Putamen (tissue), 1 donor: ENCODE measurements around the gene WDR74.
"Not testable (repeated sequence)": the region's sequence is repeated elsewhere in the genome, so short reads cannot be mapped to it uniquely, and the experiment has no call there.

ENCODE experiments used
- DNase-seq: peaks from one replicate; pipeline ENCODE4 v3.0.0-alpha.2; 2016; ENCODE audit warnings: low spot score

Gene WDR74

GRCh38 chr11:62839050-62839945 lies at the start of gene WDR74:
WDR74 (minus strand) TSS chr11:62839590; CDS start chr11:62839570, 20 bp downstream.
- peak; percentile 96 for DNase-seq

DNA sequence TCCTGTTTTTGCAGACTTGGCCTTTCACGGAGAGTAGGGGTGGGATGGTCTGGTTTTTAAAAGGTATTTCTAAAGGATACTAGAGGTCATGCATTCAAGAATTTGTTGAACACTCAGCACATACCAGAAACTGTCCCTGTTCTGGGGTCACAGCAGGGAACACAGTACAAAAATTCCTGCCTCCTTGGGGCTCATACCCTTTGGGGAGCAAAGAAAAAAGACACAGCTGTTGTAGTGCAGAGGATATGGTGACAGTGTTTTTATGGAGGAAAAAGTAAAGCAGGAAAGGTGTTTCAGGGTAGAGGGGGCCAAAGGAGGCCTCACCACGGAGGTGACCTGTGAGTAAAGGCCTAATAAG lies 49.7 kb upstream of the WDR74 start:
- no peak for DNase-seq

DNA sequence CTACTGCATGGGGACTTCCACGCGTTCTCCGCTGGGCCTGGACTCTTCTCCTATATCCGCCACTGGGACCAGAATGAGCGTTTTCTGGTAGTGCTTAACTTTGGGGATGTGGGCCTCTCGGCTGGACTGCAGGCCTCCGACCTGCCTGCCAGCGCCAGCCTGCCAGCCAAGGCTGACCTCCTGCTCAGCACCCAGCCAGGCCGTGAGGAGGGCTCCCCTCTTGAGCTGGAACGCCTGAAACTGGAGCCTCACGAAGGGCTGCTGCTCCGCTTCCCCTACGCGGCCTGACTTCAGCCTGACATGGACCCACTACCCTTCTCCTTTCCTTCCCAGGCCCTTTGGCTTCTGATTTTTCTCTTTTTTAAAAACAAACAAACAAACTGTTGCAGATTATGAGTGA lies 49.0 kb upstream of the WDR74 start:
- no peak for DNase-seq

- DNase-seq, result no peak
These were observed 45.9 kb upstream of the WDR74 start for GRCh38 chr11:62885137-62885750.

- no peak for DNase-seq
These were observed 44.3 kb upstream of the WDR74 start for GRCh38 chr11:62883673-62884072.

DNA sequence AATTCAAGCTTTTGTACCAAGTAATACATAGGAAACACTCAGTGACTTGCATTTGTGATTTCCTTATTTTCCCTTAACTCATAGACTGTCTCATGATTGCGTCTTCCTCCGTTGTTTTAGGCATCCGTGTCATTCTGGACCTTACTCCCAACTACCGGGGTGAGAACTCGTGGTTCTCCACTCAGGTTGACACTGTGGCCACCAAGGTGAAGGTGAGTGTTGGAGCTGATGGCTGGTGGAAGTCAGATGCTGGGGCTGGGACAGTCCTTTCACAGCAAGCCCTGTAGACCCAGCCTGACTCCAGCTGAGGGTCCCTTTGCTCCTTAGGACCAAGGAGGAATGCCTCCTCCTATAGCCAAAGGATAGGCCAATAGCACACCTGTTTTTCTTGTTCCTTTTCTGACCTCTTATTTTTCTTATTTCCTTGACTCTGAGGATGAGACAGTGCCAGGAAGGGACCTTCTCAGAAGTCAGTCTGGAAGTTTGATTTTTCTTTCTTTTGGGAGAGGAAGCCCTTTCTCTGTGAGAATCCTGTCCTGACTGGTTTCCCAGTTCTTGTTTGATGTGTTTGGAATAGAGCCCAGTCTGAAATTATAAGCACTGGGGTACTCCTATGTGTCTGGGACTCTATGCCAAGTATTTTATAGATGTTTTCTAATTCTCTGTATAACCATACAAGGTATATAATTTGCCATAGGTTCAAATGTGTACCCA lies 43.6 kb upstream of the WDR74 start:
- no peak for DNase-seq

GRCh38 chr11:62882431-62882749 lies 43.0 kb upstream of the WDR74 start:
- DNase-seq, result no peak

- DNase-seq, result peak; percentile 89
These were observed 42.4 kb upstream of the WDR74 start for GRCh38 chr11:62881579-62882430.

DNA sequence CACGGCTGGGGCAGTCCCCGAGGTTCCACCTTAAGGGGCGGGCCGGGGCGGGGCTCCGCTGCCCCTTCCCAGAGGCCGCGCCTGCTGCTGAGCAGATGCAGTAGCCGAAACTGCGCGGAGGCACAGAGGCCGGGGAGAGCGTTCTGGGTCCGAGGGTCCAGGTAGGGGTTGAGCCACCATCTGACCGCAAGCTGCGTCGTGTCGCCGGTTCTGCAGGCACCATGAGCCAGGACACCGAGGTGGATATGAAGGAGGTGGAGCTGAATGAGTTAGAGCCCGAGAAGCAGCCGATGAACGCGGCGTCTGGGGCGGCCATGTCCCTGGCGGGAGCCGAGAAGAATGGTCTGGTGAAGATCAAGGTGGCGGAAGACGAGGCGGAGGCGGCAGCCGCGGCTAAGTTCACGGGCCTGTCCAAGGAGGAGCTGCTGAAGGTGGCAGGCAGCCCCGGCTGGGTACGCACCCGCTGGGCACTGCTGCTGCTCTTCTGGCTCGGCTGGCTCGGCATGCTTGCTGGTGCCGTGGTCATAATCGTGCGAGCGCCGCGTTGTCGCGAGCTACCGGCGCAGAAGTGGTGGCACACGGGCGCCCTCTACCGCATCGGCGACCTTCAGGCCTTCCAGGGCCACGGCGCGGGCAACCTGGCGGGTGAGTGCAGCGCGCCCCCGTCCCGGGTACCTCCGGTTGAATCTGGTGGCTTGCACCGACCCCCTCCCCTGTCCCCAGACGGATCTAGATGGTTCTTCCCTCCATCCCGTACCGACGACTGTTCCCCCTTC lies 41.6 kb upstream of the WDR74 start, which contains the start of gene SLC3A2:
Gene SLC3A2, plus strand, starts transcription at position 94 of the 776 bp plus-strand sequence. Its CDS starts 128 bp downstream, at position 222.
- peak; percentile 85 for DNase-seq

GRCh38 chr11:62880231-62880802 lies 40.9 kb upstream of the WDR74 start:
- DNase-seq, result no peak

DNA sequence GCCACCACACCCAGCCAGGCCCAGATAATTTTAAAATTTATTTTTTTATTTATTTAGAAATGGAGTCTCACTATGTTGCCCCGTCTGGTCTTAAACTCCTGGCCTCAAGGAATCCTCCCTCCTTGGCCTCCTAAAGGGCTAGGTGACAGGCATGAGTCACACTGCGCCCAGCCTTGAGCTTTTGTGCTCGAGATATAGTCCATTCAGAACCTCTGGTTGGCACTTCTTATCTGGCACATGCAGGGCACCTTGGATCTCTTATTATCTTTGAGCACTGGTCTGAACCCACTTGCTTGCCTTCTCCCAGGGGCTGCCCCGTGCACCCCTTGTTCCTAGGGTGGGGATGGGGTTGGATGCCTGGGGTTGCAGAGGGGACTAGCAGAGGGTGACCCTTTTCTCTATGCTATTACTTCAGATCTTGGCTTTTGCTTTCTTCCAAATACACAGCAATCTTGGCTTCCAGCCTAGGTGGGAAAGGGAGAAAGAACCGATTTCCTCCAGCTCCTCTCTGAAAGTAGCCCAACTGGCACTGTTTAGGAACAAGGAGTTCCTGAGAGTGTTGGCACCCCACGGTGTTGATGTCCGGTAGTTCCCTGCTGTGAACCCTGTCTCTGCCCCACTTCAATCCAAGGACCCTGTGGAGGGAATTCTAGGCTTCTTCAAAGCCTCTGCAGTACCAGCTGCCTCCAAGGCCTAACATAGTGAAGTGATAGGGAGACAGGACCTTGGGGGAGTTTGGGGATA lies 40.0 kb upstream of the WDR74 start:
- peak; percentile 53 for DNase-seq

GRCh38 chr11:62876712-62877111 lies 37.3 kb upstream of the WDR74 start:
- no peak for DNase-seq

- no peak for DNase-seq
These were observed 36.5 kb upstream of the WDR74 start for GRCh38 chr11:62875698-62876478.

GRCh38 chr11:62874851-62875250 lies 35.5 kb upstream of the WDR74 start:
- DNase-seq, result no peak

- no peak for DNase-seq
These were observed 26.2 kb upstream of the WDR74 start for GRCh38 chr11:62865635-62866034.

DNA sequence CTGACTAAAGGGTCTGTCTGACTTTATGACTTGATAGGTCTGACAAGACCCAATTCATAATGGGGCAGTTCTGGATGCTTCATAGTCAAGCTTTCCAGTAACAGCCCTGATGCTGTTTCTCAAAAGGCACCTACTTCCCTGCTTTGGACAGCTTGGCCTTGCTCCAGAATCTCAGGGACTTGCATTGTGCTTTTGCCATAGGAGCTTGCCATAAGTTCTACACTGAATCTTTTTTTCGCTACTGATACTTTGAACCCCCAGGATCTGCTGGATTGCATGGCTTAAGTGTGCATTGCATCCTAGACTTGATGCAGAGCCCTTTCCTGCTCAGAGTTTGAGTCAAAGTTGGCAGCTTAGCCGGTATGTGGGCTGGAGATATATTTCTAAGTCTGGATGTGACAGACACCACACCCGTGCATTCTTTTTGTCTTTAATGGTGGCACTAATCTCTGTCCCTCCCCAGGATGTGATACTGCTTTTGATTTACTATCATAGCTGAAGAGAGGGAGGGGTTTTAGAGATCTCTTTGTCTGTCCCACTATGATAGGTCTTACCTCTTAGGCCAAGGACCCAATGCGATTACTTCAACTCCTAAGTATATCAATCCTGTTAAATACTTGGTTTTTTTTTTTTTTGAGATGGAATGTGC lies 24.4 kb upstream of the WDR74 start:
- no peak for DNase-seq

DNA sequence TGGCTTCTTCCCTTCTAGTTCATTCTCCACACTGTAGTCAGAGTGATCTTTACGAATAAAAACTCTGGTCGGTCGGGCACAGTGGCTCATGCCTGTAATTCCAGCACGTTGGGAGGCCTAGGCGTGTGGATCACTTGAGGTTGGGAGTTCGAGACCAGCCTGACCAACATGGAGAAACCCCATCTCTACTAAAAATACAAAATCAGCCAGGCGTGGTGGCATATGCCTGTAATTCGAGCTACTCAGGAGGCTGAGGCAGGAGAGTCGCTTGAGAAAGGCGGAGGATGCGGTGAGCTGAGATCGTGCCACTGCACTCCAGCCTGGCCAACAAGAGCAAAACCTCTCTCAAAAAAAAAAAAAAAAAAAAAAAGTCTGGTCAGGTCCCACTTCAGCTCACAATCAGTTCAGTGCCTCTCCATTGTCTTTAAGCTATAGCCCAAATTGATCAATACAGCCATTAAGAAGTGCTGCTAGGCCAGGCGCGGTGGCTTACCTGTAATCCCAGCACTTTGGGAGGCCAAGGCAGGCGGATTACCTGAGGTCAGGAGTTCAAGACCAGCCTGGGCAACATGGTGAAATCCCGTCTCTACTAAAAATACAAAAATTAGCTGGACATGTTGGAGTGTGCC lies 22.3 kb upstream of the WDR74 start:
- DNase-seq, result not testable (repeated sequence)
